Measurements from ENCODE around the gene ARID1A. TPM values are rescaled to one million over a fixed set of nuclear protein-coding genes. Genes with fewer than 3 reads are reported as not detected.

ARID1A gene
- total and polyA plus RNA-seq, 9 of the 15 experiments (the other 6 are each of a cell fraction or from before 2014, with no cell fraction given) = 8.3 to 88.3 (median 22.5) TPM

DNA sequence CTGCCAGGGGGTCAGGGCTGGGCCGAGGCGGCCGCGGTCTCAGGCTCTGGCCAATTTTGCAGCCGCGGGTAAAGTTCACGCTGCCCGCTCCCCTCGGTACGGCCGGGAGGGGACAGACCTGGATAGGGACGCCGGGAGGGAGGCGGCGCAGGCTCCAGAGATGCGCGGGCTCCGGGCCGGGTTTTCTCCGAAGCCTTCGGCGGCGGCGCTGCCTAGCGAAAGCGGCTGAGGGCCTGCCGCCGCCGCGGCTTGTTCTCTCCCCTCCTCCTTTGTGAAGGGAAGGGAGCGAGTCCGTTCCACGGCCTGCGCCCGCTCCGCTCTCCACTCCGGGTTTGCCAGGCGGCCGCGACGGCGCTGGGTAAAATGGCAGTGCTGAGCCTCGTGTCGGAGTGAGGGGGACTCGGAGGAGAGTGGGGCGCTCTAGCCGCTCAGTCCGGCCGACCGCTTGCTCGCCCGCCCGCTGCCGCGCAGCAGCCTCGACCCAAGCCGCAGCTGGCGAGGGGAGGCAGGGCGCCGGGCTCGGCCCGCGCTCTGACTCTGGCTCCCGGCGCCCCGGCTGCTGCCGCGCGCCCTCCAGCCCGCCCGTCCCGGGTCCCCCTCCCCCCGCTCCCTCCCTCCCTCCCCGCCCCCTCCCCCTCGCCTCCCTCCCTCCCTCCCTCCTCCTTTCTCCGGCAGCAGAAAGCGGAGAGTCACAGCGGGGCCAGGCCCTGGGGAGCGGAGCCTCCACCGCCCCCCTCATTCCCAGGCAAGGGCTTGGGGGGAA is at the start of gene ARID1A (continued):
- TF ChIP-seq, protein P1, sequence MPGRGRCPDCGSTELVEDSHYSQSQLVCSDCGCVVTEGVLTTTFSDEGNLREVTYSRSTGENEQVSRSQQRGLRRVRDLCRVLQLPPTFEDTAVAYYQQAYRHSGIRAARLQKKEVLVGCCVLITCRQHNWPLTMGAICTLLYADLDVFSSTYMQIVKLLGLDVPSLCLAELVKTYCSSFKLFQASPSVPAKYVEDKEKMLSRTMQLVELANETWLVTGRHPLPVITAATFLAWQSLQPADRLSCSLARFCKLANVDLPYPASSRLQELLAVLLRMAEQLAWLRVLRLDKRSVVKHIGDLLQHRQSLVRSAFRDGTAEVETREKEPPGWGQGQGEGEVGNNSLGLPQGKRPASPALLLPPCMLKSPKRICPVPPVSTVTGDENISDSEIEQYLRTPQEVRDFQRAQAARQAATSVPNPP (IDR thresholded peaks at IDR 0.05; ENCODE audit: borderline replicate concordance, insufficient read depth, insufficient read length) = no peak
- TF ChIP-seq SP1 (CRISPR knock-in tag; IDR thresholded peaks at IDR 0.05) (peak; percentile 99), PYGO2 (tag; IDR thresholded peaks at IDR 0.05) (no peak), ERF (CRISPR knock-in tag; IDR thresholded peaks at IDR 0.05) (peak; percentile 95; the same call in 1 of the 2 replicates), SRSF9 (IDR thresholded peaks at IDR 0.05; ENCODE audit: borderline replicate concordance, low read depth, low read length) (no peak), CC2D1A (IDR thresholded peaks at IDR 0.05) (no peak), BRF1 (IDR thresholded peaks at IDR 0.05; ENCODE audit: borderline replicate concordance, extremely low read depth, insufficient read length) (no peak), ZNF3 (CRISPR knock-in tag; IDR thresholded peaks at IDR 0.05) (no peak), CHD4 (IDR thresholded peaks at IDR 0.05; ENCODE audit: insufficient read depth, insufficient replicate concordance, low read depth, low read length, poor library complexity, severe bottlenecking) (no peak), MYBL2 (IDR thresholded peaks at IDR 0.05; ENCODE audit: low read depth) (no peak), MYBL2 (CRISPR knock-in tag; IDR thresholded peaks at IDR 0.05; ENCODE audit: borderline replicate concordance) (no peak), ZNF57 (CRISPR knock-in tag; IDR thresholded peaks at IDR 0.05) (no peak), HSF4 (CRISPR knock-in tag; IDR thresholded peaks at IDR 0.05; ENCODE audit: borderline replicate concordance) (no peak)
- TF ChIP-seq, protein P2, sequence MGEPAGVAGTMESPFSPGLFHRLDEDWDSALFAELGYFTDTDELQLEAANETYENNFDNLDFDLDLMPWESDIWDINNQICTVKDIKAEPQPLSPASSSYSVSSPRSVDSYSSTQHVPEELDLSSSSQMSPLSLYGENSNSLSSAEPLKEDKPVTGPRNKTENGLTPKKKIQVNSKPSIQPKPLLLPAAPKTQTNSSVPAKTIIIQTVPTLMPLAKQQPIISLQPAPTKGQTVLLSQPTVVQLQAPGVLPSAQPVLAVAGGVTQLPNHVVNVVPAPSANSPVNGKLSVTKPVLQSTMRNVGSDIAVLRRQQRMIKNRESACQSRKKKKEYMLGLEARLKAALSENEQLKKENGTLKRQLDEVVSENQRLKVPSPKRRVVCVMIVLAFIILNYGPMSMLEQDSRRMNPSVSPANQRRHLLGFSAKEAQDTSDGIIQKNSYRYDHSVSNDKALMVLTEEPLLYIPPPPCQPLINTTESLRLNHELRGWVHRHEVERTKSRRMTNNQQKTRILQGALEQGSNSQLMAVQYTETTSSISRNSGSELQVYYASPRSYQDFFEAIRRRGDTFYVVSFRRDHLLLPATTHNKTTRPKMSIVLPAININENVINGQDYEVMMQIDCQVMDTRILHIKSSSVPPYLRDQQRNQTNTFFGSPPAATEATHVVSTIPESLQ (CRISPR knock-in tag; IDR thresholded peaks at IDR 0.05) = peak; percentile 80
- TF ChIP-seq, protein P3, sequence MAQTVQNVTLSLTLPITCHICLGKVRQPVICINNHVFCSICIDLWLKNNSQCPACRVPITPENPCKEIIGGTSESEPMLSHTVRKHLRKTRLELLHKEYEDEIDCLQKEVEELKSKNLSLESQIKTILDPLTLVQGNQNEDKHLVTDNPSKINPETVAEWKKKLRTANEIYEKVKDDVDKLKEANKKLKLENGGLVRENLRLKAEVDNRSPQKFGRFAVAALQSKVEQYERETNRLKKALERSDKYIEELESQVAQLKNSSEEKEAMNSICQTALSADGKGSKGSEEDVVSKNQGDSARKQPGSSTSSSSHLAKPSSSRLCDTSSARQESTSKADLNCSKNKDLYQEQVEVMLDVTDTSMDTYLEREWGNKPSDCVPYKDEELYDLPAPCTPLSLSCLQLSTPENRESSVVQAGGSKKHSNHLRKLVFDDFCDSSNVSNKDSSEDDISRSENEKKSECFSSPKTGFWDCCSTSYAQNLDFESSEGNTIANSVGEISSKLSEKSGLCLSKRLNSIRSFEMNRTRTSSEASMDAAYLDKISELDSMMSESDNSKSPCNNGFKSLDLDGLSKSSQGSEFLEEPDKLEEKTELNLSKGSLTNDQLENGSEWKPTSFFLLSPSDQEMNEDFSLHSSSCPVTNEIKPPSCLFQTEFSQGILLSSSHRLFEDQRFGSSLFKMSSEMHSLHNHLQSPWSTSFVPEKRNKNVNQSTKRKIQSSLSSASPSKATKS (CRISPR knock-in tag; IDR thresholded peaks at IDR 0.05) = no peak
- TF ChIP-seq, protein P4, sequence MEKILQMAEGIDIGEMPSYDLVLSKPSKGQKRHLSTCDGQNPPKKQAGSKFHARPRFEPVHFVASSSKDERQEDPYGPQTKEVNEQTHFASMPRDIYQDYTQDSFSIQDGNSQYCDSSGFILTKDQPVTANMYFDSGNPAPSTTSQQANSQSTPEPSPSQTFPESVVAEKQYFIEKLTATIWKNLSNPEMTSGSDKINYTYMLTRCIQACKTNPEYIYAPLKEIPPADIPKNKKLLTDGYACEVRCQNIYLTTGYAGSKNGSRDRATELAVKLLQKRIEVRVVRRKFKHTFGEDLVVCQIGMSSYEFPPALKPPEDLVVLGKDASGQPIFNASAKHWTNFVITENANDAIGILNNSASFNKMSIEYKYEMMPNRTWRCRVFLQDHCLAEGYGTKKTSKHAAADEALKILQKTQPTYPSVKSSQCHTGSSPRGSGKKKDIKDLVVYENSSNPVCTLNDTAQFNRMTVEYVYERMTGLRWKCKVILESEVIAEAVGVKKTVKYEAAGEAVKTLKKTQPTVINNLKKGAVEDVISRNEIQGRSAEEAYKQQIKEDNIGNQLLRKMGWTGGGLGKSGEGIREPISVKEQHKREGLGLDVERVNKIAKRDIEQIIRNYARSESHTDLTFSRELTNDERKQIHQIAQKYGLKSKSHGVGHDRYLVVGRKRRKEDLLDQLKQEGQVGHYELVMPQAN (IDR thresholded peaks at IDR 0.05; ENCODE audit: borderline replicate concordance) = no peak; the same call in 1 of the 2 replicates
- TF ChIP-seq, protein P5, sequence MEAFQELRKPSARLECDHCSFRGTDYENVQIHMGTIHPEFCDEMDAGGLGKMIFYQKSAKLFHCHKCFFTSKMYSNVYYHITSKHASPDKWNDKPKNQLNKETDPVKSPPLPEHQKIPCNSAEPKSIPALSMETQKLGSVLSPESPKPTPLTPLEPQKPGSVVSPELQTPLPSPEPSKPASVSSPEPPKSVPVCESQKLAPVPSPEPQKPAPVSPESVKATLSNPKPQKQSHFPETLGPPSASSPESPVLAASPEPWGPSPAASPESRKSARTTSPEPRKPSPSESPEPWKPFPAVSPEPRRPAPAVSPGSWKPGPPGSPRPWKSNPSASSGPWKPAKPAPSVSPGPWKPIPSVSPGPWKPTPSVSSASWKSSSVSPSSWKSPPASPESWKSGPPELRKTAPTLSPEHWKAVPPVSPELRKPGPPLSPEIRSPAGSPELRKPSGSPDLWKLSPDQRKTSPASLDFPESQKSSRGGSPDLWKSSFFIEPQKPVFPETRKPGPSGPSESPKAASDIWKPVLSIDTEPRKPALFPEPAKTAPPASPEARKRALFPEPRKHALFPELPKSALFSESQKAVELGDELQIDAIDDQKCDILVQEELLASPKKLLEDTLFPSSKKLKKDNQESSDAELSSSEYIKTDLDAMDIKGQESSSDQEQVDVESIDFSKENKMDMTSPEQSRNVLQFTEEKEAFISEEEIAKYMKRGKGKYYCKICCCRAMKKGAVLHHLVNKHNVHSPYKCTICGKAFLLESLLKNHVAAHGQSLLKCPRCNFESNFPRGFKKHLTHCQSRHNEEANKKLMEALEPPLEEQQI (IDR thresholded peaks at IDR 0.05) = peak; percentile 70; the same call in 1 of the 2 replicates

All from K562 (cell line).